ENCODE results near the gene LIMS2. TPM values are rescaled to one million over a fixed set of nuclear protein-coding genes. Genes with fewer than 3 reads are reported as not detected.

The LIMS2 gene
- total and polyA plus RNA-seq, 2 of the 8 experiments (the other 6 are each of a cell fraction or from before 2014, with no cell fraction given): 3.3 to 4.8 TPM

GRCh38 chr2:127632592-127633489, 42.5 kb downstream of the LIMS2 start:
- Histone ChIP-seq H3K9me3 (ENCODE audit: insufficient read depth in 2 of 2, low read depth in 1 of 2, low read length in 1 of 2) (no peaks in the 10 kb centered on the region), H3K9ac (replicated peaks in 1 of 4; ENCODE audit: extremely low read depth in 1 of 4, low read depth in 3 of 4, low read length in 3 of 4) (no peak overlapping the region), H3K23me2 (ENCODE audit: low read depth, low read length) (no peaks in the 10 kb centered on the region), H3K4ac (replicated peaks; ENCODE audit: insufficient read length, low read depth, low read length) (no peak overlapping the region), H3K79me2 (ENCODE audit: control insufficient read depth in 1 of 2, insufficient read depth in 2 of 2, low read length in 2 of 2) (no peaks in the 10 kb centered on the region), H3K4me1 (replicated peaks in 1 of 4; ENCODE audit: control insufficient read depth in 3 of 4, insufficient read depth in 4 of 4, low read length in 3 of 4) (peaks cover 0 to 9% (median 2%) of the 10 kb centered on the region in 4 experiments; a peak in 5 of 7 replicates), H4K5ac (ENCODE audit: insufficient read length, low read depth, low read length) (no peak overlapping the region), H2BK120ac (replicated peaks; ENCODE audit: low read depth, low read length) (no peak overlapping the region), H3K56ac (replicated peaks; ENCODE audit: insufficient read length, low read depth, low read length) (no peak overlapping the region), H3K14ac (ENCODE audit: insufficient read length) (no peak overlapping the region), H2AFZ (ENCODE audit: low read length) (no peak overlapping the region), H4K20me1 (replicated peaks in 1 of 2; ENCODE audit: control insufficient read depth in 1 of 2, insufficient read depth in 2 of 2, low read length in 2 of 2) (no peaks in the 10 kb centered on the region), H2BK20ac (ENCODE audit: low read length) (no peak overlapping the region), H3K27me3 (replicated peaks in 1 of 4; ENCODE audit: control insufficient read depth in 3 of 4, extremely low read depth in 1 of 4, insufficient read depth in 3 of 4, low read length in 3 of 4) (no peaks in the 10 kb centered on the region), H2AK5ac (ENCODE audit: low read depth, low read length) (no peak overlapping the region), H3K18ac (ENCODE audit: extremely low read depth, low read length) (no peak overlapping the region), H3K79me1 (ENCODE audit: low read depth, low read length) (no peaks in the 10 kb centered on the region), H3K23ac (ENCODE audit: insufficient read length) (no peak overlapping the region), H2BK5ac (ENCODE audit: low read depth, low read length) (no peak overlapping the region), H2BK12ac (ENCODE audit: low read depth, low read length) (no peak overlapping the region), H4K91ac (replicated peaks; ENCODE audit: insufficient read length, low read length) (no peak overlapping the region), H3K4me3 (ENCODE audit: extremely low read depth in 1 of 4, insufficient read depth in 2 of 4, low read depth in 3 of 4, low read length in 4 of 4) (no peak overlapping the region), H3K27ac (ENCODE audit: low read depth, low read length) (no peak overlapping the region), H4K8ac (ENCODE audit: extremely low read depth, insufficient read depth, low read length) (peak overlapping the region; percentile 45; the same call in 1 of the 2 replicates), H2BK15ac (ENCODE audit: low read length) (no peak overlapping the region), H3K36me3 (ENCODE audit: control insufficient read depth in 2 of 4, insufficient read depth in 4 of 4, low read length in 3 of 4) (no peaks in the 10 kb centered on the region), H3K4me2 (ENCODE audit: insufficient read depth in 1 of 2, low read depth in 2 of 2, low read length in 2 of 2) (no peak overlapping the region)
- TF ChIP-seq CHD2 (IDR thresholded peaks at IDR 0.05; ENCODE audit: low read length) (no peak), CBX5 (IDR thresholded peaks at IDR 0.05; ENCODE audit: low read depth, low read length) (no peak), CTBP2 (IDR thresholded peaks at IDR 0.05; ENCODE audit: borderline replicate concordance, insufficient read depth, insufficient read length, low read length) (no peak), RNF2 (IDR thresholded peaks at IDR 0.05; ENCODE audit: borderline replicate concordance, low read depth, low read length, missing control alignments, poor library complexity, severe bottlenecking) (no peak), TAF1 (IDR thresholded peaks at IDR 0.05; ENCODE audit: low read depth, low read length) (no peak), CREB1 (IDR thresholded peaks at IDR 0.05) (no peak), POU5F1 (IDR thresholded peaks at IDR 0.05; ENCODE audit: low read depth, low read length) (no peak), POLR2AphosphoS5 (IDR thresholded peaks at IDR 0.05; ENCODE audit: low read depth, low read length) (no peak), GTF2F1 (IDR thresholded peaks at IDR 0.05; ENCODE audit: borderline replicate concordance, low read depth, low read length) (no peak), SIX5 (IDR thresholded peaks at IDR 0.05; ENCODE audit: low read depth, low read length) (no peak), SP1 (IDR thresholded peaks at IDR 0.05; ENCODE audit: low read depth, low read length) (no peak), MAX (IDR thresholded peaks at IDR 0.05) (no peak)
- no peak for DNase-seq (ENCODE audit: low read depth in 1 of 2, low spot score in 2 of 2)
- WGBS, 2 experiments (ENCODE audit: extremely low coverage in 1 of 2, insufficient coverage in 1 of 2, insufficient read length in 1 of 2, insufficient replicate concordance in 2 of 2, low coverage in 1 of 2, low lambda C conversion rate in 2 of 2, missing lambda C conversion rate in 1 of 2): 93% methylated on average over 18 of the region's 25 CpGs; no CpG with 5 or more reads in 1 of the 2 experiments
- POLR2A ChIA-PET (ENCODE audit: partially characterized antibody): no interaction called here
- CTCF ChIA-PET (ENCODE audit: partially characterized antibody): interaction anchor here (2.6 to 3.2 kb wide), 2 partner anchors 17 to 42 kb away, joined by 9 to 15 read pairs; no protein-coding TSS in a partner anchor
- no peak for FAIRE-seq
